ENCODE results near the gene IDE. TPM values are rescaled to one million over a fixed set of nuclear protein-coding genes. Genes with fewer than 3 reads are reported as not detected.
A peak's percentile ranks its signal among the peaks of the same experiment; 100 is the strongest.

Gene IDE
- total and polyA plus RNA-seq, 2 of the 4 experiments (the other 2 are of a cell fraction), result 9.3 to 27.4 TPM

- Histone ChIP-seq H2BK5ac (ENCODE audit: low read depth, low read length, poor library complexity, severe bottlenecking) (no peak overlapping the region), H4K5ac (ENCODE audit: low read depth, low read length) (no peak overlapping the region; the same call in 1 of the 2 replicates), H3K56ac (ENCODE audit: extremely low read depth, insufficient read depth, low read length) (peak overlapping the region; percentile 86; the same call in 1 of the 2 replicates), H3K4me1 (ENCODE audit: control insufficient read depth, insufficient read depth, low read length) (peaks cover 4% of the 10 kb centered on the region), H2AK9ac (replicated peaks; ENCODE audit: low read depth, low read length, poor library complexity) (peak overlapping the region; percentile 20), H2BK15ac (ENCODE audit: low read depth, low read length) (peak overlapping the region; percentile 1; the same call in 1 of the 3 replicates), H3K23ac (ENCODE audit: low read depth, low read length) (peak overlapping the region; percentile 89), H2AFZ (replicated peaks; ENCODE audit: low read length, poor library complexity) (peak overlapping the region; percentile 99), H3K9ac (ENCODE audit: low read depth, low read length) (peak overlapping the region; percentile 74), H3K4ac (ENCODE audit: low read depth, low read length) (peak overlapping the region; percentile 80), H3K4me3 (ENCODE audit: insufficient read depth, low read depth, low read length) (peak overlapping the region; percentile 70), H3K4me2 (ENCODE audit: low read depth, low read length) (peak overlapping the region; percentile 89), H3K14ac (replicated peaks; ENCODE audit: low read depth, low read length) (peak overlapping the region; percentile 41), H3K79me1 (ENCODE audit: low read depth in 1 of 2, low read length in 2 of 2) (peaks cover 14 to 47% of the 10 kb centered on the region in 2 experiments), H3K27ac (ENCODE audit: insufficient read depth, low read length) (peak overlapping the region; percentile 35; the same call in 1 of the 2 replicates), H4K8ac (ENCODE audit: low read depth in 2 of 2, low read length in 2 of 2) (peak overlapping the region; percentile 45 to 63; a peak in 3 of 4 replicates), H3K36me3 (ENCODE audit: control insufficient read depth, insufficient read depth, low read length) (no peaks in the 10 kb centered on the region), H2AK5ac (ENCODE audit: low read depth, low read length) (peak overlapping the region; percentile 79), H2BK20ac (ENCODE audit: low read depth, low read length) (no peak overlapping the region), H2BK120ac (ENCODE audit: low read depth, low read length) (no peak overlapping the region), H3K27me3 (ENCODE audit: control insufficient read depth, insufficient read depth, low read length) (no peaks in the 10 kb centered on the region), H3K9me3 (ENCODE audit: control insufficient read depth, insufficient read depth, low read length) (no peaks in the 10 kb centered on the region), H4K20me1 (ENCODE audit: insufficient read depth, low read length) (peaks cover 27% of the 10 kb centered on the region), H3K9me1 (ENCODE audit: insufficient read depth, low read length) (peaks cover 7% of the 10 kb centered on the region), H3K18ac (ENCODE audit: low read depth, low read length) (no peak overlapping the region), H4K91ac (ENCODE audit: insufficient read depth, low read depth, low read length) (peak overlapping the region; percentile 26; the same call in 1 of the 2 replicates)
- POLR2A ChIA-PET (ENCODE audit: unreplicated experiment), result no interaction called here
- DNase-seq, result no peak
- intact Hi-C loops (cut with micrococcal nuclease) (loop anchor here (2.0 to 10.0 kb wide), 3 partner anchors 28 to 488 kb away; no protein-coding TSS in a partner anchor), in situ Hi-C loops (cut with MboI; ENCODE audit: low sequenced_read_pairs) (no loop called here), dilution Hi-C loops (cut with HindIII; ENCODE audit: low sequenced_read_pairs, unreplicated experiment) (no loop called here)
- CTCF ChIA-PET, result interaction anchor here (1.0 to 4.0 kb wide), 5 partner anchors 18 to 277 kb away, joined by 3 to 20 read pairs (median 3); no protein-coding TSS in a partner anchor
- ATAC-seq (ENCODE audit: low read depth), result no peak
- no TSS peak for BruUV-seq (replicated peaks)
- 70% methylated on average over 5 of the region's 8 CpGs; no CpG with 5 or more reads in 1 of the 2 experiments for WGBS, 2 experiments (ENCODE audit: extremely low coverage in 2 of 2, insufficient read length in 1 of 2)
- TF ChIP-seq ELK1 (IDR thresholded peaks at IDR 0.05; ENCODE audit: borderline replicate concordance, low read depth, low read length) (no peak), SMC3 (IDR thresholded peaks at IDR 0.05; ENCODE audit: low read depth, low read length) (no peak), USF2 (IDR thresholded peaks at IDR 0.05; ENCODE audit: low read depth, low read length) (no peak)
Measured at GRCh38 chr10:92572362-92573090, 1.4 kb downstream of the IDE start.
